HG02938 (cell line): ENCODE measurements around the gene MAJIN.

Experiments used
- ATAC-seq: cut with Tn5 transposase; IDR thresholded peaks from one replicate; pipeline ENCODE4 v1.9.1; 2021; ENCODE audit warnings: mild to moderate bottlenecking, moderate library complexity; ENCODE audit not compliant: unreplicated experiment

The MAJIN gene

GRCh38 chr11:64933935-64934681 lies 37.8 kb downstream of the MAJIN start:
- no peak for ATAC-seq

GRCh38 chr11:64933213-64933934 lies 38.5 kb downstream of the MAJIN start:
- ATAC-seq = no peak

GRCh38 chr11:64932324-64932723 lies 39.6 kb downstream of the MAJIN start:
- ATAC-seq = no peak

GRCh38 chr11:64931290-64931689 lies 40.6 kb downstream of the MAJIN start:
- ATAC-seq = no peak

GRCh38 chr11:64930340-64930739 lies 41.6 kb downstream of the MAJIN start:
- no peak for ATAC-seq

GRCh38 chr11:64929625-64930024 lies 42.3 kb downstream of the MAJIN start:
- no peak for ATAC-seq

GRCh38 chr11:64928957-64929356 lies 43.0 kb downstream of the MAJIN start:
- no peak for ATAC-seq

GRCh38 chr11:64926689-64927088 lies 45.2 kb downstream of the MAJIN start:
- no peak for ATAC-seq

- no peak for ATAC-seq
These were observed 46.1 kb downstream of the MAJIN start for GRCh38 chr11:64925536-64926436.

GRCh38 chr11:64924910-64925284 lies 47.0 kb downstream of the MAJIN start:
- no peak for ATAC-seq

- peak; percentile 88 for ATAC-seq
These were observed 47.7 kb downstream of the MAJIN start, which contains the start of gene PPP2R5B for GRCh38 chr11:64923944-64924909. PPP2R5B (plus strand) TSS chr11:64924689; CDS start chr11:64925735, 1,046 bp downstream.

GRCh38 chr11:64923151-64923661 lies 48.7 kb downstream of the MAJIN start:
- ATAC-seq = no peak

- ATAC-seq = no peak
These were observed 50.5 kb downstream of the MAJIN start for GRCh38 chr11:64921384-64921783.

- ATAC-seq = no peak
These were observed 51.8 kb downstream of the MAJIN start for GRCh38 chr11:64920124-64920523.

GRCh38 chr11:64919627-64920026 lies 52.3 kb downstream of the MAJIN start:
- no peak for ATAC-seq

- ATAC-seq = no peak
These were observed 53.9 kb downstream of the MAJIN start for GRCh38 chr11:64918017-64918416.

GRCh38 chr11:64917663-64917995 lies 54.3 kb downstream of the MAJIN start:
- no peak for ATAC-seq

GRCh38 chr11:64916775-64917662 lies 54.9 kb downstream of the MAJIN start, which contains the start of gene ATG2A:
ATG2A (minus strand) TSS chr11:64917209; CDS start chr11:64917135, 74 bp downstream.
- ATAC-seq = peak; percentile 94
